ENCODE data around the gene SARNP.

Gene SARNP

GRCh38 chr12:55812088-55812487 is 5.4 kb downstream of the SARNP start:
- no peak for TF ChIP-seq FOXP2 (optimal IDR thresholded peaks at IDR 0.05; ENCODE audit: borderline replicate concordance, extremely low read depth, extremely low read length, insufficient read depth)
- TF ChIP-seq REST (IDR thresholded peaks at IDR 0.05; ENCODE audit: insufficient read depth in 1 of 2, low read depth in 2 of 2, low read length in 2 of 2) = no peak
- TF ChIP-seq SIN3A (IDR thresholded peaks at IDR 0.05; ENCODE audit: borderline replicate concordance, insufficient read depth, low read length) = no peak
- TF ChIP-seq POLR2AphosphoS5 (IDR thresholded peaks at IDR 0.05; ENCODE audit: low read depth, low read length) = no peak
- no peak for TF ChIP-seq TAF1 (IDR thresholded peaks at IDR 0.05; ENCODE audit: borderline replicate concordance, insufficient read depth, low read length)

GRCh38 chr12:55809274-55809673 is 8.2 kb downstream of the SARNP start:
- TF ChIP-seq REST (IDR thresholded peaks at IDR 0.05; ENCODE audit: insufficient read depth in 1 of 2, low read depth in 2 of 2, low read length in 2 of 2) = no peak
- no peak for TF ChIP-seq SIN3A (IDR thresholded peaks at IDR 0.05; ENCODE audit: borderline replicate concordance, insufficient read depth, low read length)
- no peak for TF ChIP-seq POLR2AphosphoS5 (IDR thresholded peaks at IDR 0.05; ENCODE audit: low read depth, low read length)
- no peak for TF ChIP-seq FOXP2 (optimal IDR thresholded peaks at IDR 0.05; ENCODE audit: borderline replicate concordance, extremely low read depth, extremely low read length, insufficient read depth)
- no peak for TF ChIP-seq TAF1 (IDR thresholded peaks at IDR 0.05; ENCODE audit: borderline replicate concordance, insufficient read depth, low read length)

- TF ChIP-seq FOXP2 (optimal IDR thresholded peaks at IDR 0.05; ENCODE audit: borderline replicate concordance, extremely low read depth, extremely low read length, insufficient read depth) (no peak), TAF1 (IDR thresholded peaks at IDR 0.05; ENCODE audit: borderline replicate concordance, insufficient read depth, low read length) (no peak), REST (IDR thresholded peaks at IDR 0.05; ENCODE audit: insufficient read depth in 1 of 2, low read depth in 2 of 2, low read length in 2 of 2) (no peak), SIN3A (IDR thresholded peaks at IDR 0.05; ENCODE audit: borderline replicate concordance, insufficient read depth, low read length) (no peak), POLR2AphosphoS5 (IDR thresholded peaks at IDR 0.05; ENCODE audit: low read depth, low read length) (no peak)
These were observed 10.5 kb downstream of the SARNP start for GRCh38 chr12:55806982-55807381.

- no peak for TF ChIP-seq SIN3A (IDR thresholded peaks at IDR 0.05; ENCODE audit: borderline replicate concordance, insufficient read depth, low read length)
- no peak for TF ChIP-seq TAF1 (IDR thresholded peaks at IDR 0.05; ENCODE audit: borderline replicate concordance, insufficient read depth, low read length)
- no peak for TF ChIP-seq FOXP2 (optimal IDR thresholded peaks at IDR 0.05; ENCODE audit: borderline replicate concordance, extremely low read depth, extremely low read length, insufficient read depth)
- TF ChIP-seq POLR2AphosphoS5 (IDR thresholded peaks at IDR 0.05; ENCODE audit: low read depth, low read length) = no peak
- no peak for TF ChIP-seq REST (IDR thresholded peaks at IDR 0.05; ENCODE audit: insufficient read depth in 1 of 2, low read depth in 2 of 2, low read length in 2 of 2)
These were observed 20.0 kb downstream of the SARNP start for GRCh38 chr12:55797550-55797949.

GRCh38 chr12:55797068-55797467 is 20.5 kb downstream of the SARNP start:
- no peak for TF ChIP-seq POLR2AphosphoS5 (IDR thresholded peaks at IDR 0.05; ENCODE audit: low read depth, low read length)
- TF ChIP-seq SIN3A (IDR thresholded peaks at IDR 0.05; ENCODE audit: borderline replicate concordance, insufficient read depth, low read length) = no peak
- no peak for TF ChIP-seq REST (IDR thresholded peaks at IDR 0.05; ENCODE audit: insufficient read depth in 1 of 2, low read depth in 2 of 2, low read length in 2 of 2)
- TF ChIP-seq FOXP2 (optimal IDR thresholded peaks at IDR 0.05; ENCODE audit: borderline replicate concordance, extremely low read depth, extremely low read length, insufficient read depth) = no peak
- TF ChIP-seq TAF1 (IDR thresholded peaks at IDR 0.05; ENCODE audit: borderline replicate concordance, insufficient read depth, low read length) = no peak
